Prostate gland (tissue), 2 donors: ENCODE results near the gene ABL1. TPM values are rescaled to one million over a fixed set of nuclear protein-coding genes. Genes with fewer than 3 reads are reported as not detected.
"Not testable (repeated sequence)": the region's sequence is repeated elsewhere in the genome, so short reads cannot be mapped to it uniquely, and the experiment has no call there.

ENCODE experiments used
- DNase-seq: peaks from one replicate; pipeline ENCODE4 v3.0.0-alpha.2; 2019; ENCODE audit warnings: low spot score
- H3K27ac ChIP-seq, 2 donors: fragments of 200-600 bp; sonication (generic); 2 replicates each; pipeline ENCODE4 v1.5.1; 2017 to 2019
- H3K27me3 ChIP-seq: fragments of 200-600 bp; sonication (generic); replicated peaks from 2 replicates; pipeline ENCODE4 v1.5.1; 2019; ENCODE audit not compliant: insufficient read depth
- H3K36me3 ChIP-seq, 2 donors: fragments of 200-600 bp; sonication (generic); 1 replicate in 1 of 2; 2 replicates in 1 of 2; pipeline versions ENCODE4 v1.5.1 to v1.8.1; 2017 to 2019
- H3K4me1 ChIP-seq: fragments of 200-600 bp; sonication (generic); replicated peaks from 2 replicates; pipeline ENCODE4 v1.5.1; 2019
- H3K4me3 ChIP-seq, 2 donors: fragments of 200-600 bp; sonication (generic); 2 replicates each; pipeline ENCODE4 v1.5.1; 2017 to 2019
- H3K9me3 ChIP-seq: fragments of 200-600 bp; sonication (generic); 2 replicates; pipeline ENCODE4 v1.5.1; 2017
- CTCF ChIP-seq, 4 experiments: fragments of 200-600 bp in 2 of 4; fragments of 450-650 bp in 2 of 4; sonication (generic) in 2 of 4; IDR thresholded peaks; 1 replicate in 3 of 4; 2 replicates in 1 of 4; pipeline ENCODE4 v1.5.1; 2016 to 2019; ENCODE audit warnings: antibody characterized with exemption in 4 of 4, mild to moderate bottlenecking in 2 of 4, moderate library complexity in 2 of 4
- POLR2A ChIP-seq: fragments of 450-650 bp; IDR thresholded peaks from one replicate; pipeline ENCODE4 v1.6.1; 2016; ENCODE audit warnings: antibody characterized with exemption, mild to moderate bottlenecking
- POLR2AphosphoS5 ChIP-seq: sonication (generic); formaldehyde crosslinking; IDR thresholded peaks from one replicate; pipeline ENCODE4 v1.6.1; 2017; ENCODE audit warnings: antibody characterized with exemption
- WGBS: methylation state at CpG from one replicate; pipeline ENCODE4 v1.1.5; 2018; 5-methylcytosine and 5-hydroxymethylcytosine counted together
- intact Hi-C: fragments of 100-400 bp; cut with DNase I; formaldehyde crosslinking; loops from one replicate; pipeline ENCODE4 v1.14.2; 2022
- total RNA-seq, 2 donors: library from RNA; depleted of rRNA; stranded (reverse); fragments of >200 nt; gene quantifications; one replicate each; pipeline ENCODE4 v1.1.0, GENCODE V29; 2016

ABL1 gene
- total RNA-seq, 2 donors from 2014 or later, result 48.2 to 73.4 TPM

- Histone ChIP-seq H3K4me3 (no peak overlapping the region), H3K36me3 (no peaks in the 10 kb centered on the region), H3K27ac (no peak overlapping the region), H3K27me3 (no peaks in the 10 kb centered on the region), H3K9me3 (no peaks in the 10 kb centered on the region), H3K4me1 (no peaks in the 10 kb centered on the region)
- TF ChIP-seq POLR2A (no peak), CTCF (IDR thresholded peaks at IDR 0.05) (no peak), POLR2AphosphoS5 (no peak)
- 90% methylated on average over 19 of the region's 19 CpGs for WGBS
- DNase-seq, result no peak
- intact Hi-C loops, result no loop called here
Observed at GRCh38 chr9:130908878-130909355, 73.9 kb downstream of the ABL1 start.

GRCh38 chr9:130910041-130910440, 75.0 kb downstream of the ABL1 start:
- H3K9me3 ChIP-seq, H3K4me3 ChIP-seq, DNase-seq, intact Hi-C loops, H3K27me3 ChIP-seq, H3K36me3 ChIP-seq, H3K27ac ChIP-seq, H3K4me1 ChIP-seq: not testable (repeated sequence)
- WGBS, result 79% methylated on average over 15 of the region's 27 CpGs

- H3K9me3 ChIP-seq, intact Hi-C loops: not testable (repeated sequence)
Observed at GRCh38 chr9:130910670-130911069, 75.6 kb downstream of the ABL1 start.

GRCh38 chr9:130911254-130912049, 76.4 kb downstream of the ABL1 start:
- 79% methylated on average over 26 of the region's 26 CpGs for WGBS
- intact Hi-C loops, result no loop called here
- Histone ChIP-seq H3K36me3 (no peaks in the 10 kb centered on the region), H3K27ac (no peak overlapping the region), H3K4me3 (no peak overlapping the region), H3K9me3 (no peaks in the 10 kb centered on the region), H3K4me1 (no peaks in the 10 kb centered on the region), H3K27me3 (no peaks in the 10 kb centered on the region)
- no peak for DNase-seq
- TF ChIP-seq POLR2AphosphoS5 (no peak), POLR2A (no peak), CTCF (IDR thresholded peaks at IDR 0.05) (no peak)

More at GRCh38 chr9:130910670-130911069, 75.6 kb downstream of the ABL1 start:
- not testable (repeated sequence) for H3K27me3 ChIP-seq, H3K4me3 ChIP-seq, H3K4me1 ChIP-seq, H3K27ac ChIP-seq, DNase-seq, H3K36me3 ChIP-seq
- 64% methylated on average over 1 of the region's 1 CpG for WGBS

- Histone ChIP-seq H3K9me3 (no peaks in the 10 kb centered on the region), H3K4me3 (peak overlapping the region in 1 of 2 donors; percentile 5), H3K4me1 (no peaks in the 10 kb centered on the region), H3K27me3 (no peaks in the 10 kb centered on the region), H3K36me3 (no peaks in the 10 kb centered on the region), H3K27ac (no peak overlapping the region)
- DNase-seq, result no peak
- intact Hi-C loops, result no loop called here
- TF ChIP-seq POLR2AphosphoS5 (no peak), CTCF (IDR thresholded peaks at IDR 0.05) (no peak), POLR2A (no peak)
- whole genome bisulfite sequencing, result 17% methylated on average over 38 of the region's 38 CpGs
Observed at GRCh38 chr9:130912932-130913598, 78.0 kb downstream of the ABL1 start.
